HEK293 (cell line): Measurements from ENCODE around the gene CFAP45.

Experiments used
- HOXA7 ChIP-seq: sonication (generic); formaldehyde crosslinking; IDR thresholded peaks from 2 replicates; pipeline ENCODE4 v1.8.1; 2022; ENCODE audit warnings: missing genetic modification reagents, borderline replicate concordance
- HOXC10 ChIP-seq: sonication (generic); formaldehyde crosslinking; IDR thresholded peaks from 2 replicates; pipeline ENCODE4 v1.8.1; 2023; ENCODE audit warnings: mild to moderate bottlenecking, missing genetic modification reagents
- IKZF3 ChIP-seq: fragments of 450-650 bp; IDR thresholded peaks from 2 replicates; pipeline ENCODE4 v1.5.0; 2018; ENCODE audit warnings: missing biosample characterization, mild to moderate bottlenecking, missing genetic modification characterization, moderate library complexity
- INSM2 ChIP-seq: fragments of 450-650 bp; formaldehyde crosslinking; IDR thresholded peaks from 2 replicates; pipeline ENCODE4 v1.5.1; 2016; ENCODE audit warnings: missing biosample characterization, missing genetic modification characterization
- OSR2 ChIP-seq: fragments of 450-650 bp; formaldehyde crosslinking; IDR thresholded peaks from 2 replicates; pipeline ENCODE4 v1.5.1; 2016; ENCODE audit warnings: missing biosample characterization, missing genetic modification characterization
- PRDM1 ChIP-seq: fragments of 450-650 bp; formaldehyde crosslinking; IDR thresholded peaks from 2 replicates; pipeline ENCODE4; 2016; ENCODE audit warnings: missing biosample characterization, missing genetic modification characterization
- SP7 ChIP-seq: fragments of 450-650 bp; formaldehyde crosslinking; IDR thresholded peaks from 2 replicates; pipeline ENCODE4 v1.5.1; 2016; ENCODE audit warnings: missing biosample characterization, missing genetic modification characterization
- YY1 ChIP-seq: fragments of 450-650 bp; formaldehyde crosslinking; IDR thresholded peaks from 2 replicates; pipeline ENCODE4 v1.5.1; 2018; ENCODE audit warnings: missing biosample characterization, missing genetic modification characterization
- ZBTB21 ChIP-seq: fragments of 450-650 bp; formaldehyde crosslinking; IDR thresholded peaks from 2 replicates; pipeline ENCODE4 v1.5.1; 2017; ENCODE audit warnings: missing biosample characterization, missing genetic modification characterization
- ZBTB49 ChIP-seq: fragments of 450-650 bp; formaldehyde crosslinking; IDR thresholded peaks from 2 replicates; pipeline ENCODE4 v1.5.1; 2016; ENCODE audit warnings: missing biosample characterization, missing genetic modification characterization, low read depth
- ZFP37 ChIP-seq: fragments of 450-650 bp; formaldehyde crosslinking; IDR thresholded peaks from 2 replicates; pipeline ENCODE4 v1.5.1; 2016; ENCODE audit warnings: missing biosample characterization, missing genetic modification characterization
- ZFP41 ChIP-seq: fragments of 450-650 bp; formaldehyde crosslinking; IDR thresholded peaks from 2 replicates; pipeline ENCODE4 v1.5.1; 2016; ENCODE audit warnings: missing biosample characterization, missing genetic modification characterization, borderline replicate concordance
- ZNF174 ChIP-seq: fragments of 450-650 bp; formaldehyde crosslinking; IDR thresholded peaks from 2 replicates; pipeline ENCODE4 v1.5.0; 2017; ENCODE audit warnings: missing biosample characterization, mild to moderate bottlenecking, missing genetic modification characterization
- ZNF274 ChIP-seq, 2 experiments: fragments of 200-500 bp in 1 of 2; fragments of 450-650 bp in 1 of 2; sonication (Bioruptor generic) in 1 of 2; formaldehyde crosslinking in 1 of 2; IDR thresholded peaks; 2 replicates each; pipeline versions ENCODE4 v1.5.1 to v1.6.1; 2014 to 2016; ENCODE audit warnings: borderline replicate concordance in 1 of 2, inconsistent platforms in 1 of 2, low read length in 1 of 2, missing biosample characterization in 1 of 2, missing genetic modification characterization in 1 of 2
- ZNF280C ChIP-seq: fragments of 450-650 bp; formaldehyde crosslinking; IDR thresholded peaks from 2 replicates; pipeline ENCODE4 v1.5.1; 2016; ENCODE audit warnings: missing biosample characterization, missing genetic modification characterization
- ZNF341 ChIP-seq: fragments of 450-650 bp; formaldehyde crosslinking; IDR thresholded peaks from 2 replicates; pipeline ENCODE4; 2016; ENCODE audit warnings: low read depth, missing biosample characterization, missing genetic modification characterization
- ZNF548 ChIP-seq: fragments of 450-650 bp; formaldehyde crosslinking; IDR thresholded peaks from 2 replicates; pipeline ENCODE4 v1.5.1; 2016; ENCODE audit warnings: missing biosample characterization, missing genetic modification characterization
- ZNF558 ChIP-seq: fragments of 450-650 bp; formaldehyde crosslinking; IDR thresholded peaks from 2 replicates; pipeline ENCODE4 v1.5.1; 2016; ENCODE audit warnings: missing biosample characterization, missing genetic modification characterization
- ZNF623 ChIP-seq: fragments of 450-650 bp; formaldehyde crosslinking; IDR thresholded peaks from 2 replicates; pipeline ENCODE4 v1.5.1; 2016; ENCODE audit warnings: missing biosample characterization, missing genetic modification characterization
- ZNF645 ChIP-seq: fragments of 450-650 bp; formaldehyde crosslinking; IDR thresholded peaks from 2 replicates; pipeline ENCODE4; 2016; ENCODE audit warnings: missing biosample characterization, missing genetic modification characterization
- ZNF658 ChIP-seq: fragments of 450-650 bp; formaldehyde crosslinking; IDR thresholded peaks from 2 replicates; pipeline ENCODE4; 2016; ENCODE audit warnings: missing biosample characterization, missing genetic modification characterization
- ZNF660 ChIP-seq: fragments of 450-650 bp; IDR thresholded peaks from 2 replicates; pipeline ENCODE4 v1.5.1; 2018; ENCODE audit warnings: missing biosample characterization, mild to moderate bottlenecking, missing genetic modification characterization
- ZNF664 ChIP-seq: fragments of 450-650 bp; formaldehyde crosslinking; IDR thresholded peaks from 2 replicates; pipeline ENCODE4 v1.5.1; 2016; ENCODE audit warnings: missing biosample characterization, missing genetic modification characterization
- ZNF768 ChIP-seq: fragments of 450-650 bp; formaldehyde crosslinking; IDR thresholded peaks from 2 replicates; pipeline ENCODE4 v1.5.1; 2018; ENCODE audit warnings: missing biosample characterization, mild to moderate bottlenecking, missing genetic modification characterization
- TF ChIP-seq, protein P1 (sequence below): fragments of 450-650 bp; formaldehyde crosslinking; IDR thresholded peaks from 2 replicates; pipeline ENCODE4 v1.5.1; 2016; ENCODE audit warnings: missing biosample characterization, missing genetic modification characterization
- TF ChIP-seq, protein P2 (sequence below): fragments of 450-650 bp; formaldehyde crosslinking; IDR thresholded peaks from 2 replicates; pipeline ENCODE4 v1.5.1; 2016; ENCODE audit warnings: missing biosample characterization, missing genetic modification characterization

Gene CFAP45

GRCh38 chr1:159924791-159925718 is 25.1 kb upstream of the CFAP45 start, which contains the start of gene TAGLN2 (continued):
- no peak for TF ChIP-seq ZNF174 (tag by site-specific recombination)
- TF ChIP-seq ZNF341 (tag by site-specific recombination): peak; percentile 18
- no peak for TF ChIP-seq ZNF658 (tag by site-specific recombination)
- no peak for TF ChIP-seq ZNF664 (tag by site-specific recombination)
- TF ChIP-seq SP7 (tag by site-specific recombination): peak; percentile 13
- TF ChIP-seq ZFP41 (tag by site-specific recombination): no peak
- no peak for TF ChIP-seq ZNF768 (tag by site-specific recombination)
- TF ChIP-seq, protein P1, sequence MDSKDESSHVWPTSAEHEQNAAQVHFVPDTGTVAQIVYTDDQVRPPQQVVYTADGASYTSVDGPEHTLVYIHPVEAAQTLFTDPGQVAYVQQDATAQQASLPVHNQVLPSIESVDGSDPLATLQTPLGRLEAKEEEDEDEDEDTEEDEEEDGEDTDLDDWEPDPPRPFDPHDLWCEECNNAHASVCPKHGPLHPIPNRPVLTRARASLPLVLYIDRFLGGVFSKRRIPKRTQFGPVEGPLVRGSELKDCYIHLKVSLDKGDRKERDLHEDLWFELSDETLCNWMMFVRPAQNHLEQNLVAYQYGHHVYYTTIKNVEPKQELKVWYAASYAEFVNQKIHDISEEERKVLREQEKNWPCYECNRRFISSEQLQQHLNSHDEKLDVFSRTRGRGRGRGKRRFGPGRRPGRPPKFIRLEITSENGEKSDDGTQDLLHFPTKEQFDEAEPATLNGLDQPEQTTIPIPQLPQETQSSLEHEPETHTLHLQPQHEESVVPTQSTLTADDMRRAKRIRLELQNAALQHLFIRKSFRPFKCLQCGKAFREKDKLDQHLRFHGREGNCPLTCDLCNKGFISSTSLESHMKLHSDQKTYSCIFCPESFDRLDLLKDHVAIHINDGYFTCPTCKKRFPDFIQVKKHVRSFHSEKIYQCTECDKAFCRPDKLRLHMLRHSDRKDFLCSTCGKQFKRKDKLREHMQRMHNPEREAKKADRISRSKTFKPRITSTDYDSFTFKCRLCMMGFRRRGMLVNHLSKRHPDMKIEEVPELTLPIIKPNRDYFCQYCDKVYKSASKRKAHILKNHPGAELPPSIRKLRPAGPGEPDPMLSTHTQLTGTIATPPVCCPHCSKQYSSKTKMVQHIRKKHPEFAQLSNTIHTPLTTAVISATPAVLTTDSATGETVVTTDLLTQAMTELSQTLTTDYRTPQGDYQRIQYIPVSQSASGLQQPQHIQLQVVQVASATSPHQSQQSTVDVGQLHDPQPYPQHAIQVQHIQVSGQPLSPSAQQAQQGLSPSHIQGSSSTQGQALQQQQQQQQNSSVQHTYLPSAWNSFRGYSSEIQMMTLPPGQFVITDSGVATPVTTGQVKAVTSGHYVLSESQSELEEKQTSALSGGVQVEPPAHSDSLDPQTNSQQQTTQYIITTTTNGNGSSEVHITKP (tag by site-specific recombination): peak; percentile 73
- TF ChIP-seq PRDM1 (tag by site-specific recombination): no peak
- no peak for TF ChIP-seq HOXA7 (CRISPR knock-in tag)
- TF ChIP-seq ZBTB49 (tag by site-specific recombination): no peak
- 0 out of 2 replicates have a peak, but pooled peaks have one; percentile 50 for TF ChIP-seq ZNF660 (tag by site-specific recombination)
- TF ChIP-seq INSM2 (tag by site-specific recombination): no peak
- no peak for TF ChIP-seq ZBTB21 (tag by site-specific recombination)
- no peak; the same call in 1 of the 2 replicates for TF ChIP-seq IKZF3 (tag by site-specific recombination)
- no peak; the same call in 1 of the 2 replicates for TF ChIP-seq ZNF558 (tag by site-specific recombination)
- TF ChIP-seq HOXC10 (CRISPR knock-in tag): peak; percentile 59; the same call in 1 of the 2 replicates
- no peak for TF ChIP-seq OSR2 (tag by site-specific recombination)
- TF ChIP-seq ZNF274 (IDR thresholded peaks at IDR 0.05; ENCODE audit: low read length): no peak
- no peak for TF ChIP-seq ZNF274 (tag by site-specific recombination; IDR thresholded peaks at IDR 0.05; ENCODE audit: borderline replicate concordance)
- peak; percentile 88 for TF ChIP-seq ZFP37 (tag by site-specific recombination)
- no peak for TF ChIP-seq ZNF623 (tag by site-specific recombination)
- no peak for TF ChIP-seq ZNF645
- TF ChIP-seq YY1 (tag by site-specific recombination): no peak
- TF ChIP-seq ZNF548 (tag by site-specific recombination): no peak
- TF ChIP-seq ZNF280C: no peak
- TF ChIP-seq, protein P2, sequence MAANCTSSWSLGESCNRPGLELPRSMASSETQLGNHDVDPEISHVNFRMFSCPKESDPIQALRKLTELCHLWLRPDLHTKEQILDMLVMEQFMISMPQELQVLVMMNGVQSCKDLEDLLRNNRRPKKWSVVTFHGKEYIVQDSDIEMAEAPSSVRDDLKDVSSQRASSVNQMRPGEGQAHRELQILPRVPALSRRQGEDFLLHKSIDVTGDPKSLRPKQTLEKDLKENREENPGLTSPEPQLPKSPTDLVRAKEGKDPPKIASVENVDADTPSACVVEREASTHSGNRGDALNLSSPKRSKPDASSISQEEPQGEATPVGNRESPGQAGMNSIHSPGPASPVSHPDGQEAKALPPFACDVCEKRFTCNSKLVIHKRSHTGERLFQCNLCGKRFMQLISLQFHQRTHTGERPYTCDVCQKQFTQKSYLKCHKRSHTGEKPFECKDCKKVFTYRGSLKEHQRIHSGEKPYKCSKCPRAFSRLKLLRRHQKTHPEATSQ (tag by site-specific recombination): peak; percentile 17; the same call in 1 of the 2 replicates
